ENCODE measurements around the gene MATCAP1.

MATCAP1 gene

DNA sequence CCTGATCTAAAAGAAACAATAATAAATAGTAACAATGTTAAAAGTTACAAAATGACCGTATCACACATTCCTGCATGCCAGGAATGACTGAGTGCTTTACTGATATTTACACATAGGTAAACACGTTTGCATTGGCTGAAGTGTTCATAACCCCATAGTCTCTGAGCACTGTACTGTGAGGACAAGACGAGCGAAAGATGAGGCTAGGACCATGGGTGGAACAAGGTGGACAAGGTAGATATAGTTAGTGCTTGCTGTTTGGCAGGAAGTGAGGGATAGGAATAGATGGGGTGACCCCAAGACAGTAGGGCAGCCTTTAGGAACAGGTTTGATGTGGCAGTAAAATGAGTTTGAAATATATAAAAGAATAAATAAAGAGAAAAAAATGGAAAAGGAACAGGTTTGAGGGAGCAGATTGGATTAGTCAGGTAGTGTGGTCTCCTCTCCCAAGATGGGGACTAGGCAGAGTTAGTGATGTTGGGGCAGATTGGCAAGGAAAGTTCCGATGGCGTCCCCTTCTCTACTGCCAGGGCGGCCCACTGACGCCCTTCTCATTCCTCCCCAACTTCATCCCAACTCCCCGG, 7.7 kb upstream of the MATCAP1 start:
- no peak for DNase-seq (ENCODE audit: low read depth in 2 of 2)

GRCh38 chr16:67190448-67191399, 7.0 kb upstream of the MATCAP1 start:
- DNase-seq (ENCODE audit: low read depth in 2 of 2), result no peak

DNA sequence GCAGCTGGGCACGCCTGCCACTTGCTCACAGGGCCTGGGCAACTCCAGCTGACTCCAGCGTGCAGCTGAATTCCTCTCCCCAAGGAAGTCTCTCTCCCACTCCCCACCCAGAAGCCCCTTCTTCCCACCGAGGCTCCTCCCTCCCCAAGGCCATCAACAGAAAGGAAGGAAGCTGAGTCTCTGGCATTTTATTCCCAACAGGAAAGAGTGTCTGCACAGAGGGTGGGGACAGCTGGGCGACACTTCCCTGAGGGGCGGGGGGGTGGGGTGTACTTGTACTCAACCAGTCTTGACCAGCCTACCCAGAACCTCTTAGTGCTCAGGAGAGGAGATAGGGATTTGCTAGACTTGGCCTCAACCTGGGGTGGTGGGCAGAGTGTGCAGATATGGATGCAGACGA, 6.3 kb upstream of the MATCAP1 start, which contains the start of gene EXOC3L1:
Gene EXOC3L1, minus strand, starts transcription at position 96 of the 400 bp plus-strand sequence. CDS start 460 bp downstream, outside the sequence.
- DNase-seq (ENCODE audit: low read depth in 2 of 2), result no peak

GRCh38 chr16:67188798-67189197, 5.0 kb upstream of the MATCAP1 start:
- DNase-seq (ENCODE audit: low read depth in 2 of 2), result no peak

- no peak for DNase-seq (ENCODE audit: low read depth in 2 of 2)
Measured at GRCh38 chr16:67188323-67188722, 4.6 kb upstream of the MATCAP1 start.

DNA sequence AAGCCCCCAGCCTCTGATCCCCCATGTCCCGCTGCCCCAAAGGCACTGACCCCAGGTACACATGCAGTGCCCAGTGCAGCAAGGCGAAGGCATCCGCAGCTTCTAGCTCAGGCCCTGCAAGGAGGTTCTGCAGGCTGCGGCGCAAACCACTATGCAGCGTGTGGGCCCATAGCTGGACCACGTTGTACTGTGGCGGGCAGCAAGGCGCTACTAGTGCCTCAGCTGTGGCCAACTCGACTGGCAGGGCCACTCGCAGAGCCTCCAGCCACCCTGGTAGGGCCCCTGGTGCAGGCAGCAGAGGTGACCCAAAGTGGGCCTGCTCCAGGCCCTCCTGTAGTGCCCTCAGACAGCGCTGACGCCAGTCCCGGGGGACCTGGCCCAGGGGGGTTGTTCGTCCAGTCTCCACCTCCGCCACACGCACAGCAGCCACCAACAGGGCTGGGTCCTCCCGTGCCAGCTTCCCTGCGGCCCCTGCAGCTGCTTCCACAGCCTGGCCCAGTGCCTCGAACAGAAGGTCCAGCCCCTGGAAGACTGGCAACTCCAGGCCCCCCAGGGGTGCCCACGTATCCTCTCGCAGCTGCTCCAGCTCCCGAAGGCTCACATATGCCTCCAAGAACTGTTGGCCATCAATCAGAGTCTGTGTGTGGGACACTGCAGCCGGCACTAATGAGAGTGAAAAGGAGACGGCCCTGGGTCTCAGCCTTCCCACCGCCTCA, 3.6 kb upstream of the MATCAP1 start:
- no peak for DNase-seq (ENCODE audit: low read depth in 2 of 2)

DNA sequence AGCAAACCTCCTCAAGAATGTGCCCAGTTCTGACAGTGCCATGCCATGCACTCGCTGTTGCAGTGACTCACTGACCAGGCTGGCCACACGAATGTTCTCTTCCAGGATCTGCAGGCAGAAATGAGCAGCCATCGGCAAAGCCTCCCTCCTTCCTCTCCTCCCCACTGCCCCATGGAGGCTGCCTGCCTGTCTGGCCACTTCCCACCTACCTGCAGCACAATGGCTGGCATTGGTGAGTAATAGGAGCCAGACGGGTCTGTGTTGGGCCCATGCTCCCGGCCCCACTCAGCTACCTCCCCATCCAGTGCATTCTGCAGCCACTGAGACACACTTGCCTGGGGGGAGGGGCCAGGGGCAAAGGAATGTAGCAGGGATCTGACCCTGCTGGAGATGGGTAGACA, 2.8 kb upstream of the MATCAP1 start:
- no peak for DNase-seq (ENCODE audit: low read depth in 2 of 2)

GRCh38 chr16:67185651-67186134, 1.9 kb upstream of the MATCAP1 start:
- no peak for DNase-seq (ENCODE audit: low read depth in 2 of 2)

GRCh38 chr16:67184995-67185650, 1.4 kb upstream of the MATCAP1 start:
- peak; percentile 53 to 60 for DNase-seq (ENCODE audit: low read depth in 2 of 2)

DNA sequence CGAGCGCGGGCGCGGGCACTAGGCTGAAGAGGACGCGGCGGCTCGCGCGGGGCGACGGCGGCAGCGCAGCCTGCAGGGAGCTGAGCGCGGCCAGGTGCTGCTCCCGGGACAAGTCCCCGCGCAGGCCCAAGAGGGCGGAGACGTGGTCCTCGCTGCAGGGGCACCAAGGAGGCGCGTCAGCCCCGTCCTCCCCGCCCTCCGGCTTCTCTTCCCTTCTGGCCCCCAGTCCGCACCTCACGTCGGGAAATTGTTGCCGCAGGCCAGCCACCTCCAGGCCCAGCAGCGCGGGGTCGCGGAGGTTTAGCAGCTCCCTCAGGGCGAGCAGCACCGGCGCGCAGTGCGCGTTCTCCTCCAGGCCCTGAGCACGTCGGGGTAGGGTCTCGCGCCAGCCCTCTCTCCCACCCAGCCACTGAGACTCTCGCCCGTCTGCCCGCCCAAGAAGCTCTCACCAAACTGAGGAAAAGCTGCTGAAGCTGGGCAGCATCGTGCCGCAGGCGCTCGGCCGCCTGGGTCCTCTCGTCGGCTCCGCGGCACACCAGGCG, 761 bp upstream of the MATCAP1 start:
- no peak for DNase-seq (ENCODE audit: low read depth in 2 of 2)

DNA sequence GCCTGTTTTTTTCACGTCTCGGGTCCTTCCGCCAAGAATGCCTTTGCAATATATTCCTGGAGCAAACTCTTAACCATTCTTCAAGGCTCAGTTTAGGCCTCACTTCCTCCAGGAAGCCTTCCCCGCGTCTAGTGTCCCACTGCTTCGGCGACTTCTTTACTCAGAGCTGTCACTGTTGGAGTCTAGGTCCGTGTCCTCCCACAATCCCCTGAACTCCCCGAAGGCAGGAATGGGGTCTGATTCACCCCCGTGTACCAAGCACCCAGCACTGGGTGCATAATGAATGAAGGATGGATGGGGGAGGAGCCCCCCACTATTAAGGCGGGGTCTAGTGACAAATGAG, 508 bp downstream of the MATCAP1 start:
- DNase-seq (ENCODE audit: low read depth in 2 of 2), result no peak

- no peak for DNase-seq (ENCODE audit: low read depth in 2 of 2)
Measured at GRCh38 chr16:67182288-67182687, 1.5 kb downstream of the MATCAP1 start.

- no peak for DNase-seq (ENCODE audit: low read depth in 2 of 2)
Measured at GRCh38 chr16:67181346-67181745, 2.4 kb downstream of the MATCAP1 start.

DNA sequence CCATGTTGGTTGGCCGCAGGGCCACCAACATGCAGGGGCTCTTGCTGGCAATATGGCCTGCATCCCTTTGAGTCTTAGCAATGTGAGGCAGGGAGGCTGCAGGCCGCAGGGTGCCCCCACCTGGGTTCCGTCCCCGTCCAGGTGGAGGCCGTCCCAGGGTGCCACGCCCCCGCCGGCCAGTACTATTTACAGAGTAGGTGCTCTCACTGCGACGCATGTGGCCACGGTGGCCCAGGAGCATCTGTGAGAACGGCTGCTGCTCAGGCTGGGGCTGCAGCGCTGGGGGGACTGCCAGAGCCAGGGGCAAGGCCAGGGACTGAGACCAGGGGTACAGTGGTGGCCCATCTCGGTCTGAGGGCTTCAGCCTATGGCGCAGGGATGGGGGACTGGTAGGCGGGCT, 3.6 kb downstream of the MATCAP1 start:
- DNase-seq (ENCODE audit: low read depth in 2 of 2), result no peak

DNA sequence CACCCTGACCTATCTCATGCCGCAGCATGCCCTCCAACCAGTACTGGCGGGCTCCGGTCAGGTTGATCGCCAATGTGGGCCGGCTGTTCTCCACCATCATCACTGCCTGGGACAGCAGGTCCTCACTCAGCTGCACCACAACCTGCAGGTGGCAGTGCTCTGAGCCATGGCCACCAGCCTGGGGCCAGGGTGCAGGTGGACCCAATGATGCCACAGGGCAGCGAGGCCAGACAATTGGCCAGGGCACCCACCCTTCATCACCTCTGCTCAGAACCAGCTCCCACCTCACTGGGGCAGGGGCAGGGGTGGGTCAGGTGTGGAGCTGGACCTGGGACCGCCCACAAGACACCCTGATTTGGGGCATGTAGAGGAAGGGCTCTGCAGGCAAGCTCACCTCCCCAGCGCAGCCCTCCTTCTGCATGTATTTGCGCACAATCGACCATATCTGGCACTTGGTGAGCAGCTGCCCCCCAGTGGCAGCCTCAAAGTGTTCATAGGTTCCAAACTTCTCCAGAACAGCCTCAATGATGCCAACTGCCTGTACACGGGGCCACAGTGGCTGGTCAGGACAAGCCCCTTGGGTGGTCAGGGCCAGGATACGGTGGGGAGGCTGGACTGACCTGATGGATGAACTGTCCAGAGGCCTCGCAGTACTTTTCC, 4.2 kb downstream of the MATCAP1 start:
- DNase-seq (ENCODE audit: low read depth in 2 of 2), result no peak

GRCh38 chr16:67177743-67178699, 5.7 kb downstream of the MATCAP1 start:
- no peak for DNase-seq (ENCODE audit: low read depth in 2 of 2)

GRCh38 chr16:67176662-67177061, 7.1 kb downstream of the MATCAP1 start:
- DNase-seq (ENCODE audit: low read depth in 2 of 2), result no peak

DNA sequence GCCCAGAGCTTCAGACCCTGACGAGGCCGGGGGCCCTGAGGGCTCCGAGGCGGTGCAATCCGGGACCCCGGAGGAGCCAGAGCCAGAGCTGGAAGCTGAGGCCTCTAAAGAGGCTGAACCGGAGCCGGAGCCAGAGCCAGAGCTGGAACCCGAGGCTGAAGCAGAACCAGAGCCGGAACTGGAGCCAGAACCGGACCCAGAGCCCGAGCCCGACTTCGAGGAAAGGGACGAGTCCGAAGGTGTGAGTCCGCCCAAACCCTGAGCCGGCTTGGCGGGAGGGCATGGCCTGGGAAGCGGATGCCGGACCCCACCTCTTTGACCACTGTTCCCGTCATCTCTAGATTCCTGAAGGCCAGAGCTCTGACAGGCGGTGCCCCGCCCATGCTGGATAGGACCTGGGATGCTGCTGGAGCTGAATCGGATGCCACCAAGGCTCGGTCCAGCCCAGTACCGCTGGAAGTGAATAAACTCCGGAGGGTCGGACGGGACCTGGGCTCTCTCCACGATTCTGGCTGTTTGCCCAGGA, 9.0 kb downstream of the MATCAP1 start:
- no peak for DNase-seq (ENCODE audit: low read depth in 2 of 2)

GRCh38 chr16:67173808-67174705, 9.7 kb downstream of the MATCAP1 start:
- no peak for DNase-seq (ENCODE audit: low read depth in 2 of 2)

Data from stimulated activated CD8-positive, alpha-beta memory T cell treated with anti-CD3 and anti-CD28 coated beads, Interleukin-15, amount 100 ng/mL, for 4 hours (primary cell).